HG03469 (cell line): ENCODE data around the gene RAB40B.

Experiments used
- ATAC-seq: cut with Tn5 transposase; IDR thresholded peaks from one replicate; pipeline ENCODE4 v1.9.1; 2021; ENCODE audit warnings: mild to moderate bottlenecking, moderate library complexity, moderate number of reproducible peaks; ENCODE audit not compliant: unreplicated experiment

RAB40B gene

DNA sequence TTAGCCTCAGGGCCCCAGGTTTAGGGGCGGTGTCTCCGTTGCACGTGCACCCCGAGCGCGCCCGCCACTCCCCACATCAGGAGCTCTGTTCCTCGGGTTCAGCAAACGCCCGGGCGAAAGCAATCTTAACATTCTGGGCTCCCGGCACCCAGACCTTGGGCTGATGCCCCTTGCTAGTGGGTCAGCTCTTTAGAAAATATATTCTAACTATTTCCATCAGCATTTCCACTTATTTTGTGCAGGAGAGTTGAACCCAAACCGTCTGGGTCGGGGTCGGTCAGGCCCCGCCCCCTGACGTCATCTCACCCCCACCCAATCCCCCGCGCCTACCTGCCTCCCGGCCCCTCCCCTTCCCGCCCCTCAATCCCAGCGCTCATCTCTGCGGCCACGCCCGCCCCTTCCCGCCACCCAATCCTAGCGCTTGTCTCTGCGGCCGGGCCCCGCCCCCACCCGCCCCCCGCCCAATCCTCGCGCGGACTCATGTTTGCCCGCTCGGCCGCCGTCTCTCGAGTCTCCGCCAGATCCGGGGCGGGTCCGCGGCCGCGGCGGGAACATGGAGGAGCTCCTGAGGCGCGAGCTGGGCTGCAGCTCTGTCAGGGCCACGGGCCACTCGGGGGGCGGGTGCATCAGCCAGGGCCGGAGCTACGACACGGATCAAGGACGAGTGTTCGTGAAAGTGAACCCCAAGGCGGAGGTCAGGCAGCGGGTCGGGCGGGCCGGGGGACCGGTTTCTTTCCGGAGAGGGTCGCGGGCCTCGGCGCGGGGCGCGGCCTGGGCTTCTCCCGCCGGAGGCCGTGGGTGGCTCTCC is 17.9 kb upstream of the RAB40B start, which contains the start of gene FN3KRP:
Gene FN3KRP, plus strand, starts transcription at position 504 of the 808 bp plus-strand sequence. Its CDS starts 50 bp downstream, at position 554.
- ATAC-seq, result peak; percentile 32

DNA sequence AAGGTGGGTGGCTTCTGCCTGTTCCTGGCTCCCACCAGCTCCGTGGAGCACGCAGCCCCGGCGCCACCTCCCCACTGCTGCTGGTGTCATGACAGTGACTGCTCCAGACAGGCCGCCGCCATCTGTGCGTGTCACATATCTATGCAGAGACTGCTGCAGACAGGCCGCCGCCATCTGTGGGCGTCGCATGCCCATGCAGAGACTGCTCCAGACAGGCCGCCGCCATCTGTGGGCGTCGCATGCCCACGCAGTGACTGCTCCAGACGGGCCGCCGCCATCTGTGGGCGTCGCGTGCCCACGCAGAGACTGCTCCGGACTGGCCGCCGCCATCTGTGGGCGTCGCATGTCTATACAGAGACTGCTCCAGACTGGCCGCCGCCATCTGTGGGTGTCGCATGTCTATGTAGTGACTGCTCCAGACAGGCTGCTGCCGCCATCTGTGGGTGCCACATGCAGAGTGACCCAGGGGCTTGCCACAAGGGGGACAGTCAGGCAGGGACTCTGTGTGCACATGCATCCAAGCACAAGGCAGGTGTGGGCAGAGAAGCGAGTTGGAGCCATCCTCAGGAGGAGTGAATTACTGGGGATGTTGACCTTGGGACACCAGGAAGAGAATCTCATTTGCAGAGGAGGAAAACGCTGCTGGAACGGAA is 14.7 kb upstream of the RAB40B start:
- ATAC-seq, result no peak

DNA sequence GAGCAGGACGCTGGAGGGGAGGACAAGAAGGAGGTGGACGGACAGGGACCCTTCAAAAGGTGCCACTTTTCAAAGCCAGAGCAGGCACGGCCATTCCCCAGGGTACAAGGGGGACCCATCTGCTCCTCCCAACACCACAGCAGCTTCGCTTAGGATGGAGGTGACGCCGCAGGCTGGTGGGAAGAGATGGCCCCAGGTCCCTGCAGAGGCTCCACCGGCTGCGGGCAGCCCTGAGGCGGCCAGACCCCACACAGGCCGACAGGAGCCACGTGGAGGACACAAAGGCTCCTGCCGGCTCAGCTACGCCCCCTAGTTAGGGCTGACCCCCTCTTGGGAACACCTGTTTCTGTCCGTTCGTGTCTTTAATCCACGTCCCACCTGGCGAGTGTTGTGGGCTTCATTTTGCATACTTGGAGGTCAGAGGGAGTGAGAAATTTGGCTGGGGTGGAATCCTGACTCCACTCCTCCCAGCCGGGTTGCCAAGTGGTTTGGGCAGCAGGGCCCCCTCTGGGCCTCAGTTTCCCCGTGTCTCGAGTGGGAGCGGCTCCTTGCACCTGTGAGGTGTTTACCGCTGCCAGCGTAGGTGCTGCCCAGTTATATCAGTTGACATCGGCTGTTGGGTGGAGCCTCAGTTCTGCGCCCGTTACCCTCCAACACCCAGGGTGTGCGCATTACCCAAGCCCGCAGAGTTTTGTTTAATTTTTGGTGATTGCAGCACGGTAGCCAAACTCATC is 12.2 kb upstream of the RAB40B start:
- no peak for ATAC-seq

DNA sequence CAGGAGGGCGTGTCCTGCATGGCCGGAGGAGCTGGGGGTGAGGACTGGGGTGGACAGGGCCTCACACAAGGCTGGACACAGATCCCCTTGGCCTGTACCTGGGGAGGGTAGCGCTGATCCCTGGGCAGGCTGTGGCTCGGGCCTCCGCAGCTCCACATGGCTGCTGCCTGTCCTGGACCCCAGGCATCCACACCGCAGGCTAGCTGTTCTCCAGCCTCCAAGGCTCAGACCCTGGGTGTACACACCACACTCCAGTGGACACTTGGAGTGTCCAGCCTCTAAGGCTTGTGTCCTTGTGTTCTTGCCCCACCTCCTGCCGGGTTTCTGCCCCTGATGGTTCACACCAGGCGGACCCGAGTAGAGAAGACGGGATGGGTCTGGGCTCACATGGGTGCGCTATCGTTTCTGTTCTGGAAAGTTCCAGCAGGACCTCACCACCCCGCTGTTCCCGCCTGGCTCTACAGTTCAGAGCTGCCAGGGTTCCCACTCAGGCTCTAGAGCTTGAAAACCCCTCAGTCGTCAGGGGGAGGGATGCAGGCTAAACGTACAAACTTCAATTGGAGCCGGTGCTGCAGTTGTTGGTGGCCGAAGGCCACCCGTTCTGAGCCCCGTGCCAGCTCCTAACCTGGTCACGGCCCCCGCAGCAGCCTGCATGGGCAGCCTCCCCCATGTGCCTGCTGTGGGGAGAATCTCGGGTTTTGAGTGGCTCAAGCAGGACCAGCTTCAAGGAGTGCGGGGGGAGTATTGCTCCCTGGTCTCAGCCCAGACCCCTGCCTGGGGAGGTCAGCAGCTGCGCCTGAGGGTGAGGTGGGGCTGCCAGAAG is 11.4 kb upstream of the RAB40B start:
- no peak for ATAC-seq

DNA sequence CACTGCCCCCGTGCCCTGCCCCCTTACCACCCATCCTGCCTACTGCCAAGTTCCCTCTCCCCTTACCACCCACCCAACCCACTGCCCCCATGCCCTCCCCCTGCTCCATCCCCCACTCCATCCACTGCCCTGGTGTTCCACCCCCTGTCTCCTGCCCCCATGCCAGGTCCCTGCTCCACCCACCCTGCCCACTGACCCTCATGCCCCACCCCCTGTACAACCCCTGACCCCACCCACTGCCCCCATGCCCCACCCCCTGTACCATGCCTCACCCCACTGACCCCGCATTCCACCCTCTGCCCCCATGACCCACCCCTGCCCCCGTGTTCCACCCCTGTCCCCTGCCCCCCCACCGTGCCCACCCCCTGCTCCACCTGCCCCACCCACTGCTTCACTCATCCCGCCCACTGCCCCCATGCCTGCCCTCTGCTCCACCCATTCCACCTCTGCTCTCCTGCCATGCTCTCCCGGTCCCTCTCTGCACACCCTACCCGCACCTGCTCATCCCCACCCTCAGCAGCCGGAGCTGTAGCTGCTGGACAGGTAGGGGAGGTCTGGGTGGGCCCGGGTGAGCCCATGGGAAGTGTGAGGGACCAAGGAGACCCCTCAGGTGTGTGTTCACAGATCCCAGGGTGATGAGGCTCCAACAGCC is 10.7 kb upstream of the RAB40B start:
- ATAC-seq, result no peak

DNA sequence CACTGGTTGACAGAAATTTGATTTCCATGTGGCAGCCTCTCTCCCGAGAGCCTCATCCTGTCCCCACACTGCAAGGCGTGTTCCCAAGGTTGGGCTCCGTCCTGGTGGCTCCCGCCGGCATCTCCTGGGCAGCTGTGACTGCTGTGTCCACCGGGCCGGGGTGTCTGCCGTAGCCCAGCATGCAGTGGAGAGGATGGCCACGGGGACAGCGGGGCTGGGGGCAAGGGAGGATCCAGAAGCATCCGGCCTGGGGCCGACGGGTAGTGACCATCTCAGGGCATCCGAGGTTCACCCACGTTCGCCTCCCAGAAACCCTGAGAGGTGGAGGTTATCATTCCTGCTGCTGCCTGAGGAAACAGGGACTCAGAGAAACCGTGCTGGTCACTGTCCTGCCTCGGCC is 7.3 kb upstream of the RAB40B start:
- ATAC-seq, result no peak

DNA sequence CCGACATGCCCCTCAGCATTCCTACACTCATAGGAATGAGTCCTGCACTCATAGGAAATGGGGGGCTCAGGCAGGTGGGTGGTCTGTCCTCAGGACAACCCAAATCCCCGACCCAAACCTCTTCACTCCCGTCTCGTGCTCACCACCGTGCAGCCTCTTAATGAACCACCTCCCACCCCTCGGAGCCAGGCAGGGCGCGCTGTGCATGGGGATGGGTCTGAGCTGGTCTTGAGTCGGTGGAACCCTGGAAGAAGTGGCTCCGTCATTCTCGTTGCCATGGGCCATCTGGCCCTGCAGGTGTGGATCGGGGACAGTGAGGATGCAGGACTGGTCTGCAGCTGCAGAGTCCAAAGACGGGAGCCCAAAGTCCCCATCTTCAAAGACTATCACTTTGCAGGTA is 6.4 kb upstream of the RAB40B start:
- ATAC-seq, result no peak

DNA sequence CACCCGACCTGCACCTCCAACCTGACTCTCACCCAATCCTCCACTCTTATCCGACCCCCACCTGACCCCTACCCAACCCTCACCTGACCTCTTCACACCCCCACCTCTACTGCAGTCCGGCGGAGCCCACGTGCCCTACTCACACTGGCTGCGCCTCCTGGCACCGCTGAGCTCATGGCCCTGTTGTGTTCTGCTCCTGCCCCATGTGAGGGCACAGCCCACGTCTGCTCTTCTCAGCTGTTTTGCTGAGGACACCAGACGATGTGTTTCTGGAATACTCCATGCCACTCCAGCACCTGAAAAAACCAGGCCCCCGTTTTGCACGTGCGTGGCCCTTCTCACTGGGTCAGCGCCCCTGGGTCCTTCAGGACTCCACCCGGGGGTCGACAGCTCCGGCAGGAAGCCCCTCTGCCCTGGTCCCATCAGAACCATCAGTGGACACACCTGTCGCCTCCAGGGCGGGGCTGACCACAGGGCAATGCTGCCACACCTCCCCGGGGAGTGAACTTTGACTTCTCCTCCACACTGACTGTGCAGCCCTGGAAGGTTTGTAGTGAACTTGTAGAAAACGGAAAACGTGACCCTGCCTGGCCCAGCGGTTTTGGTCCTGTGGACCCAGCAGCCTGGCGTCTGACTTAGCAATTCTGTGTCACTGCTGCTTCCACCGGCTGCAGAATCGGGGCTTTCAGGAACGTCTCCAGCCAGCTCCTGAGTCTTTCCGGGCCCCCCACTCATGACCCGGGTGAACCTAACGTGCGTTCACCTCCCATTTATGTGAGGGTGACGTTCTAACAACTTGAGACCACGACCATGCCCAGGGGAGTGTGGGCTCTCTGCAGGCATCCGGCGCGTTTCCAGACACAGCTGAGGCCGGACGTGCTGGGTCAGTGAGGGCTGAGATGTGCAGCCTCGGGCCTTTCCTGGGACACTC is 5.7 kb upstream of the RAB40B start:
- ATAC-seq, result no peak

DNA sequence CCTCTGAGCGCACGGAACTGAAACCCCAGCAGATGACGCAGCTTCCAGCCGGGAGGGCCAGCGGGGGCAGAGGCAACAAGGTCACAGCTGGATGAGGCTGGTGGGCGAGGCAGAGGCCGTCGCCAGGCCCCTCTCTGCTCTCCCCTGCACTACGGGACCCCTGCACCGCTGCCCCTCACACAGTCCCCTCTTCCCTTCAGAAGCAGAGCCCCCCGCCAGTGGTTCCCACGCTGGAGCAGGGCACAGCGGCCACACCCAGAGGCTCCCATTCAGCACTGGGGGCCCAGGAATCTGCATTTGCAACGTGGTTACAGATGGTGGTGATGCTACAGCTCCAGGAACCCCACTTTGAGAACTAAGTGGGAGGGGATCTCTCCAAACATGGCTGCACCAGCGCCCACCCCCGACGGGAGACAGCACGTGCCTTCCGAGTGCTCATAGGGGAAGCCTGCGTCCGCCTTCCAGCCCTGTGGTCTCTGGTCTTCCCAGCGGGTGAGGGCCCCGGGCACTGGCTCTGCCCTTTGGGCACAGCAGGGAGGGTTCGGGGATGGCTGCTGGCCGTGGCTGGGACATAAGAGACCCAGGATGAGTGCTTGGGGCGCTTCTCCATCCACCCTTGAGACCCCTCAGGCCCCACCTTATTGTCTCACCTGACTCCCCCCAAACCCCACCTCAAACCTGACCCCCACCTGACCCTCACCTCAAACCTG is 4.7 kb upstream of the RAB40B start:
- no peak for ATAC-seq

DNA sequence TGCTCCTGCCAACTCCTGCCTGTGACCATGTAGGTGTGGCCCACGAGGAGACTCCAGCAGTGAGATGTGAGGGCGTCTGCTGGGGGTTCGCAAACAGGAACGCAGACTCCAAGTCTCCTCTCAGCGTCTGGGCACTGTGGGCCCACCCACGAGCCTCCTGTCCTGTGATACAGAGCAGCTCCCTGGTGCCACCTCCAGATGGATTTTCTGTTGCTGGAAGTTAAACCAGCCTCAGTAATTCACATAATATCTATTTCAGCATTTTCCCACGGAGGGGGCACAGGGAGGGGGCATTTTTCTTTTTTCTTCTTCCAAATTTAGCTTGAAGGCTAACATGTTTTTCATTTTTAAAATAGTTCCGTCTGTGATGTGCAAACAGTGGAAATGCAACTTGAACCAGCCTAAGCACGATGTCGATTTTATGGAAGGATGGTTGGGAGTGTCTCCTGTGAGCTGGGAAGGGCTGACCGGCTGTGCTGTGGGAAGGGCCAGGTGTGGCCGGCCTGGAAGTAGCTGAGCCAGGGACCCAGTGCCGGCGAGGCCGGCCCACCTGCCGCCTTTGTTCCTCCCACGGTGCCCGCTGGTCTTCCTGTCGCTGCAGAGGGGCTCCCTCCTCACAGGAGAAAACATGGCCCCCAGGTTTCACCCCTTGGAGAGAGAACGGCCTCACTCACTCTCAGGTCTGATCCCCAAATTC is 3.9 kb upstream of the RAB40B start:
- ATAC-seq, result no peak

DNA sequence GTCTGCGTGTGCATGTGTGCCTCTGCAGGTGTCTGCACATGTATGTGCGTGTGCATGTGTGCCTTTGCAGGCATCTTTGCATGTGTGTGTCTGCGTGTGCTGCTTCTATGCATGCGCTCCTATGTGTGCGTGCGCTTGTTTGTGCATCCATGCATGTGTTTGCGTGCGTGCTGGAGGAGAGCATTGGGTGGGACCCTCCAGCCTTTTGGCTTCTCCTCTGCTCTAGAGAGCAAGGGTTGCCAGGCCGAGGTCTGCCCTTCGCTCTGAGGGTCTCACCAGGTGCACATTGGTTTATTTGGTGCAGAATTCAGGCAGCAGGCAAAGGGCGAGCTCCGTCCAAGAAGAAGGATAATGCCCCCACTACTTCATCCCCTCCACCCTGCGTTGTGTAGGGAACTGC is 1.1 kb upstream of the RAB40B start:
- no peak for ATAC-seq

DNA sequence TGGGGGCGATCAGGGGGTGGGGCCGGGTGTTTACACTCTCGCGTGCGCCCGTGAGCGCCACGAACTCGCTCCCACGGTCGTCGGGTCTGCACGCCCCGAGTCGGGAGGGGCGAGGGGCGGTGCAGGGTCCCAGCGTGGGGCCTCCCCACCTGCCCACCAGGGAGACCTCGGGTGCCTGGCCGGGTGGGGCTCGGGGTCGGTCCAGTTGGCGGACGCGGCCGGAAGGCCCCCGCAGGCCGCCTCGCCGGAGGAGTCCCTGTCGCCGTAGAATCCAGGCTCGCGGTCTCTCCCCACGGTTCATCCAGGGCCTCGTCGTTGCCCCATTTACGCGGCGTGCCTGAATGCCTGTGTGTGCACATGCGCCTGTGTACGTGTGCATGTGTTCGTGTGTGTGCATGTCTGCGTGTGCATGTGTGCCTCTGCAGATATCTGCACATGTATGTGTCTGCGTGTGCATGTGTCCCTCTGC is 510 bp upstream of the RAB40B start:
- peak; percentile 12 for ATAC-seq

DNA sequence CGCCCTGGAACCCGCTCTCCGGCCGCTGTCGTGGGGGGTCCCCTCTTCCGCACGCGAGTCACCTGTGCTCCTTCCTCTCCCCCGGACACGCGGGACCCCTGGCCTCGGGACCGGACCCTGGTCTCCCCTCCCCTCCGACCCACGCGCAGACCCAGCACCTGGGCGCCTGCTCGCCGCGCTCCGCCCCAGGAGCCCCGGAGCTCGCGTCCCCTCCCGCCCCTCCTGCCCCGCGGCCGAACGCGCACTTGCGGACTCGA is 762 bp downstream of the RAB40B start:
- no peak for ATAC-seq

DNA sequence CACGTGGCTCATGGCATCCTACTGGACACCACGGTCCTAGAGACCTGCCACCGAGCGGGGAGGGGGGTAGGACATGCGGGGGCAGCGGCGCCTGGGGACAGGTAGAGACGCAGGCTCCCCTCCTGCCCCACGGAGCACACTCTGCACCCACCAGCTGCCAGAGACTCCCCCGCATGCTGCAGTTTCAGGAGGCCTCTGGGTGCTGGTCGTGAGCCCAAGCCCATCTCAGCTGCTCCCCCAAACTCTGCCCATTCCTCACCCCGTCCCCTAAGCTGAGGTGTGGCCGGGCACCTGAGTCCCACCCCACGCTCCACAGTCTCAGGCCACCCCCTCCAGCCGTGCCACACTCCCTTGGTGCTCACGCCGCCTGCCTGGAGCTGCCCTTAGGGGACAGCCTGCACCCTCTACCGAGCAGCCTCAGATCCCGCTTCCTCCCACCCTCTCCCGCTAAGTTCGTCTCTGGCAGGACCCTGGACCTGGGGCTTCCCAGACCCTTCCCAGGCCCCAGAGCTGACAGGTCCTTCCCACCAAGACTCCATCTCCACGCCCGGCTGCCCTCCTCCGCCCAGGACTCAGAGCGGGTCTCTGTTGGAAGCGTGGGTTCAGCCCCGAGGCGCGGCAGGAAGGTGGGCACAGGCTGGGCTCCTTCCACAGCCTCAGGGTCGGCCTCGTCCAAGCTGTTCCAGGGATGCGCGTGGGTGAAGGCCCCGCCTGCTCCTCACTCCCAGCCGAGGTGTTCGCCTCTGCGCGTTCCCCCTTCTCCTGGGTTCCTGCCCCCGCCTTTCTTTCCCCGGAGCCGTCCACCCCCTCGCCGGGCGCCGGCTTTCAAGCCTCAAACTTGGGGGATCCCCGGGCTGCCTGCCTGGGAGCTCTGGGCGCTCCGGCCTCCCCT is 1.3 kb downstream of the RAB40B start:
- no peak for ATAC-seq

DNA sequence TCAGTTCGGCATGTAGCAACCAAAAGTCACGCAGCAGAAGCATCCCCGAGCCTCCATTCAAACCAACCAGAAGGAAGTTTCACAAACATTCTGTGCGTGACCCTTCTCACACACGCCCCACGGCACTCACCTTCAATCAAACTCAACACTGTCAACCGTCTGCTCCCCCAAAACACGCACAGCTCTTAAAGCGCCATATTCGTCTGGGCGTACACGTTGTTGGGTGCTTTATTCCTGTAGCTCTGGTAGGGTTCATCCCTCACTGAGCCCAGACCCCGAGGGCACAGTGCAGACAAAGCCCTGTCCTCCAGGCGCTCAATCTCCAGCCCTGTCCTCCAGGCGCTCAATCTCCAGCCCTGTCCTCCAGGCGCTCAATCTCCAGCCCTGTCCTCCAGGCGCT is 2.2 kb downstream of the RAB40B start:
- no peak for ATAC-seq

DNA sequence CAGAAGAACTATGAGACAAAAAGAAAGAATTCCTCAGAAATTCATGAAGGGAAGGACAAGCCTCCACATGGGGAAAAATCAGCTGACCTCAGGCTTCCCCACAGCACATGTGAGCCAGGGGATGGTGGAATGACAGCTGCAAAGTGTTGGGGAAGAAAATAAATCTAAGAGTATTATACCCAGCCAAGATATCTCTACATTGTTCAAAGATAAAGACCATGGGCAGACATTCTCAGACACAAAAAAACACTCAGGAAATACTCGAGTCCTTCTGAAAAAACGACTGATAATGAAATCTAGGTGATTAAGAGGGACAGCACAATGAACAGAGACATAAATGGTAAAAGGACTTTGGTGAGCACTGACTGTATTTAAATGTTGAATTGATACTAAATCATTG is 3.9 kb downstream of the RAB40B start:
- no peak for ATAC-seq

DNA sequence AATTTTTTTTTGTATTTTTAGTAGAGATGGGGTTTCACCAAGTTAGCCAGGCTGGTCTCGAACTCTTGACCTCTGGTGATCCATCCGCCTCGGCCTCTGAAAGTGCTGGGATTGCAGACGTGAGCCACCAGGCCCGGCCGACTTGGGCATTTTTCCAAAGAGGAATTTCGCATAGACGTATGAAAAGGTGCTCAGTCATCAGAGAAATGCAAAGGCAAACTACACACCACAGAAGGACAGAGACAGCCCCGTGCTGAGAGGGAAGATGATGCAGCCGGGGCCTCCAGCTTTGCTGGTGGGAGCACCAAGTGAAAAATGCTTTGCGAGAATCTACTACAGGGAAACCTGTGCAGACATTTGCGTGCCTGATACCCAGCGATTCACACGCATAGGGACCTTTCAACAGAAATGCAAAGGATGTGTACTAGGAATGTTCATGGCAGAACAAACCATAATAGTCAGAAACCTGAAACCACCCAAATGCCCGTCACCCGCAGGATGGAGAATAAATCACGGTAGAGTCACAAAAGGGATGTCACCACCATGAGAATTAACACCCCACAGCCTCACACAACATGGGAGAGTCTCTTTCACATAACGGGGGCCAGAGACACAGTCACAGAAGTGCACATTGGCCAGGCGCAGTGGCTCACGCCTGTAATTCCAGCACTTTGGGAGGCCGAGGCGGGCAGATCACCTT is 5.2 kb downstream of the RAB40B start:
- ATAC-seq, result no peak
